KMS-11 (cell line): ENCODE results near the gene FGD6.

Experiments used
- H2AFZ ChIP-seq: fragments of 200-600 bp; sonication (generic); 2 replicates; pipeline ENCODE4 v1.6.1; 2016; ENCODE audit warnings: antibody characterized with exemption, mixed run types, low read depth
- H3K27ac ChIP-seq: fragments of 200-600 bp; sonication (generic); 2 replicates; pipeline ENCODE4 v1.6.1; 2016; ENCODE audit warnings: mild to moderate bottlenecking, mixed run types
- H3K27me3 ChIP-seq: fragments of 200-600 bp; sonication (generic); 2 replicates; pipeline ENCODE4 v1.6.1; 2017; ENCODE audit warnings: mild to moderate bottlenecking, low read depth, mixed run types, moderate library complexity; ENCODE audit not compliant: insufficient read depth
- H3K36me3 ChIP-seq: fragments of 200-600 bp; sonication (generic); 2 replicates; pipeline ENCODE4 v1.6.1; 2017; ENCODE audit warnings: mild to moderate bottlenecking, mixed run types; ENCODE audit not compliant: insufficient read depth
- H3K4me1 ChIP-seq: fragments of 200-600 bp; sonication (generic); 2 replicates; pipeline ENCODE4 v1.6.1; 2016; ENCODE audit warnings: mild to moderate bottlenecking, low read depth, mixed run types; ENCODE audit not compliant: poor library complexity, severe bottlenecking
- H3K4me2 ChIP-seq: fragments of 200-600 bp; sonication (generic); 2 replicates; pipeline ENCODE4 v1.7.0; 2016; ENCODE audit warnings: mild to moderate bottlenecking, mixed run types
- H3K4me3 ChIP-seq: fragments of 200-600 bp; sonication (generic); IDR thresholded peaks from 2 replicates; pipeline ENCODE4 v1.6.1; 2017; ENCODE audit warnings: low read depth, low read length, mixed read lengths; ENCODE audit not compliant: insufficient read depth
- H3K79me2 ChIP-seq: fragments of 200-600 bp; sonication (generic); 2 replicates; pipeline ENCODE4 v1.6.1; 2016; ENCODE audit warnings: low read depth, mixed run types; ENCODE audit not compliant: insufficient read depth
- H3K9ac ChIP-seq: fragments of 200-600 bp; sonication (generic); 2 replicates; pipeline ENCODE4 v1.6.1; 2016; ENCODE audit warnings: mild to moderate bottlenecking, mixed run types
- H4K20me1 ChIP-seq: fragments of 200-600 bp; sonication (generic); 2 replicates; pipeline ENCODE4 v1.6.1; 2016; ENCODE audit warnings: mild to moderate bottlenecking, mixed run types; ENCODE audit not compliant: insufficient read depth
- CTCF ChIP-seq: fragments of 200-600 bp; sonication (generic); conservative IDR thresholded peaks from 2 replicates; pipeline ENCODE4 v1.6.1; 2017; ENCODE audit warnings: low read depth, mild to moderate bottlenecking, antibody characterized with exemption, low read length, moderate library complexity, mixed read lengths

The FGD6 gene

GRCh38 chr12:95177201-95177768 lies 40.0 kb downstream of the FGD6 start:
- H3K4me2 ChIP-seq, result no peak overlapping the region
- H3K79me2 ChIP-seq, result no peaks in the 10 kb centered on the region
- no peak overlapping the region for H3K27ac ChIP-seq
- H3K9ac ChIP-seq, result no peak overlapping the region
- H3K36me3 ChIP-seq, result no peaks in the 10 kb centered on the region
- H3K27me3 ChIP-seq, result no peaks in the 10 kb centered on the region
- TF ChIP-seq CTCF, result no peak
- no peaks in the 10 kb centered on the region for H3K4me1 ChIP-seq
- no peak overlapping the region for H2AFZ ChIP-seq
- H3K4me3 ChIP-seq, result no peak overlapping the region
- no peaks in the 10 kb centered on the region for H4K20me1 ChIP-seq

- no peak overlapping the region for H3K4me2 ChIP-seq
Observed at GRCh38 chr12:95173392-95174251, 43.6 kb downstream of the FGD6 start.

GRCh38 chr12:95169368-95169767 lies 47.9 kb downstream of the FGD6 start:
- H3K27ac ChIP-seq, result no peak overlapping the region
- no peak overlapping the region for H3K4me3 ChIP-seq
- no peak overlapping the region for H3K4me2 ChIP-seq
- H3K79me2 ChIP-seq, result no peaks in the 10 kb centered on the region
- no peaks in the 10 kb centered on the region for H3K4me1 ChIP-seq
- no peaks in the 10 kb centered on the region for H3K27me3 ChIP-seq
- no peak overlapping the region for H2AFZ ChIP-seq
- no peak overlapping the region for H3K9ac ChIP-seq
- TF ChIP-seq CTCF, result no peak
- no peaks in the 10 kb centered on the region for H4K20me1 ChIP-seq
- H3K36me3 ChIP-seq, result no peaks in the 10 kb centered on the region

More at GRCh38 chr12:95173392-95174251, 43.6 kb downstream of the FGD6 start:
- Histone ChIP-seq H3K79me2 (no peaks in the 10 kb centered on the region), H3K4me1 (no peaks in the 10 kb centered on the region), H2AFZ (no peak overlapping the region), H3K27ac (no peak overlapping the region), H4K20me1 (no peaks in the 10 kb centered on the region), H3K4me3 (no peak overlapping the region), H3K36me3 (no peaks in the 10 kb centered on the region), H3K27me3 (no peaks in the 10 kb centered on the region), H3K9ac (no peak overlapping the region)
- TF ChIP-seq CTCF, result no peak

GRCh38 chr12:95168746-95169145 lies 48.5 kb downstream of the FGD6 start:
- H3K79me2 ChIP-seq, result no peaks in the 10 kb centered on the region
- no peak overlapping the region for H3K27ac ChIP-seq
- H3K9ac ChIP-seq, result no peak overlapping the region

More at GRCh38 chr12:95168746-95169145, 48.5 kb downstream of the FGD6 start:
- no peak overlapping the region for H2AFZ ChIP-seq
- H4K20me1 ChIP-seq, result no peaks in the 10 kb centered on the region
- no peaks in the 10 kb centered on the region for H3K27me3 ChIP-seq
- no peaks in the 10 kb centered on the region for H3K4me1 ChIP-seq
- no peak for TF ChIP-seq CTCF
- no peak overlapping the region for H3K4me2 ChIP-seq
- no peak overlapping the region for H3K4me3 ChIP-seq
- no peaks in the 10 kb centered on the region for H3K36me3 ChIP-seq
